Endothelial cell of umbilical vein (primary cell): ENCODE results near the gene NEIL3. TPM values are rescaled to one million over a fixed set of nuclear protein-coding genes. Genes with fewer than 3 reads are reported as not detected.

Experiments used
- BruUV-seq: library from RNA; stranded (reverse); fragments of 400-500 nt; replicated peaks from 2 replicates; lab custom pipeline; 2021; lab: Mats Ljungman, UMichigan
- CTCF ChIA-PET: fragments of 300-600, 350-600 bp; sonication (Branson Sonifier 250); formaldehyde crosslinking; loops from one replicate; lab custom pipeline; 2021; ENCODE audit warnings: antibody characterized with exemption, inconsistent platforms; lab: Charles Lee
- POLR2A ChIA-PET: fragments of 300-600, 350-600 bp; sonication (Branson Sonifier 250); formaldehyde crosslinking; loops from one replicate; lab custom pipeline; 2021; ENCODE audit warnings: antibody characterized with exemption, inconsistent platforms; lab: Charles Lee
- DNase-seq: peaks from one replicate; pipeline ENCODE4 v3.0.0-alpha.2; 2011; ENCODE audit warnings: low read depth, low spot score
- FAIRE-seq: peaks from 2 replicates; lab custom pipeline; 2011; peaks lifted over from hg19 to GRCh38; lab: Jason Lieb, UNC
- H2AFZ ChIP-seq: 2 replicates; pipeline ENCODE4 v1.6.0; 2012; ENCODE audit warnings: low read depth, low read length, control low read depth, inconsistent platforms
- H3K27ac ChIP-seq: 2 replicates; pipeline ENCODE4 v1.5.1; 2011; ENCODE audit warnings: low read depth, mild to moderate bottlenecking, control low read depth, low read length, moderate library complexity; ENCODE audit not compliant: insufficient read depth
- H3K27me3 ChIP-seq, 2 experiments: 2 replicates each; pipeline versions ENCODE4 v1.6.0 to v1.6.1; 2011; ENCODE audit warnings: low read length in 2 of 2, mixed read lengths in 1 of 2; ENCODE audit not compliant: control insufficient read depth in 2 of 2, insufficient read depth in 2 of 2
- H3K36me3 ChIP-seq, 2 experiments: 2 replicates in 1 of 2; 3 replicates in 1 of 2; pipeline ENCODE4 v1.5.1; 2011; ENCODE audit warnings: low read length in 2 of 2, mild to moderate bottlenecking in 1 of 2, moderate library complexity in 1 of 2; ENCODE audit not compliant: control insufficient read depth in 2 of 2, insufficient read depth in 2 of 2; ENCODE audit errors: extremely low read depth in 1 of 2
- H3K4me1 ChIP-seq: 3 replicates; pipeline ENCODE4 v1.5.1; 2011; ENCODE audit warnings: mild to moderate bottlenecking, low read length; ENCODE audit not compliant: control insufficient read depth, insufficient read depth; ENCODE audit errors: extremely low read depth
- H3K4me2 ChIP-seq: 2 replicates; pipeline ENCODE4 v1.6.1; 2011; ENCODE audit warnings: low read length, control low read depth, mixed read lengths; ENCODE audit not compliant: insufficient read depth
- H3K4me3 ChIP-seq, 3 experiments: fragments of 200-600 bp in 1 of 3; sonication (generic), shearing (Covaris generic) in 1 of 3; replicated peaks in 1 of 3; 2 replicates each; pipeline ENCODE4 v1.5.1; 2011 to 2016; ENCODE audit warnings: control low read depth in 3 of 3, low read length in 3 of 3, mild to moderate bottlenecking in 2 of 3, inconsistent platforms in 1 of 3, low read depth in 1 of 3, moderate library complexity in 1 of 3; ENCODE audit not compliant: insufficient read depth in 1 of 3
- H3K79me2 ChIP-seq: 2 replicates; pipeline ENCODE4 v1.6.0; 2012; ENCODE audit warnings: low read length, inconsistent platforms; ENCODE audit not compliant: control insufficient read depth, insufficient read depth
- H3K9ac ChIP-seq: replicated peaks from 2 replicates; pipeline ENCODE3; 2011; ENCODE audit warnings: low read length, control low read depth; ENCODE audit not compliant: insufficient read depth; ENCODE audit errors: extremely low read depth
- H3K9me1 ChIP-seq: replicated peaks from 3 replicates; pipeline ENCODE4 v1.6.0; 2011; ENCODE audit warnings: mild to moderate bottlenecking, low read length; ENCODE audit not compliant: control insufficient read depth, insufficient read depth; ENCODE audit errors: extremely low read depth
- H3K9me3 ChIP-seq: replicated peaks from 2 replicates; pipeline ENCODE4 v1.5.1; 2012; ENCODE audit warnings: low read length, inconsistent platforms; ENCODE audit not compliant: control insufficient read depth, insufficient read depth
- H4K20me1 ChIP-seq: replicated peaks from 2 replicates; pipeline ENCODE3; 2011; ENCODE audit warnings: mild to moderate bottlenecking, low read length; ENCODE audit not compliant: control insufficient read depth, insufficient read depth; ENCODE audit errors: extremely low read depth
- EZH2 ChIP-seq: IDR thresholded peaks from 2 replicates; pipeline ENCODE4 v1.6.1; 2012; ENCODE audit warnings: borderline replicate concordance, low read depth, mild to moderate bottlenecking, moderate library complexity, low read length, inconsistent platforms; ENCODE audit not compliant: severe bottlenecking
- FOS ChIP-seq: IDR thresholded peaks from 2 replicates; pipeline ENCODE4 v1.6.1; 2011; ENCODE audit warnings: mild to moderate bottlenecking, low read length, moderate library complexity, borderline replicate concordance; ENCODE audit not compliant: insufficient read depth
- GATA2 ChIP-seq: IDR thresholded peaks from 2 replicates; pipeline ENCODE4 v1.7.0; 2011; ENCODE audit warnings: low read depth, mild to moderate bottlenecking, moderate library complexity, mixed read lengths, low read length; ENCODE audit not compliant: insufficient read length, insufficient read depth
- JUN ChIP-seq: IDR thresholded peaks from 2 replicates; pipeline ENCODE4 v1.6.1; 2011; ENCODE audit warnings: borderline replicate concordance, low read depth; ENCODE audit not compliant: insufficient read length, insufficient read depth
- MYC ChIP-seq: IDR thresholded peaks from one replicate; pipeline ENCODE4 v1.6.1; 2011; ENCODE audit warnings: mild to moderate bottlenecking, low read depth, low read length
- POLR2A ChIP-seq: IDR thresholded peaks from 2 replicates; pipeline ENCODE4 v1.6.1; 2012; ENCODE audit warnings: low read depth, mild to moderate bottlenecking, control low read depth, low read length
- POLR2AphosphoS5 ChIP-seq: IDR thresholded peaks from 2 replicates; pipeline ENCODE4 v1.6.1; 2012; ENCODE audit warnings: low read depth, mild to moderate bottlenecking, control low read depth, low read length, moderate library complexity; ENCODE audit not compliant: insufficient read depth
- dilution Hi-C: fragments of 300-500 bp; cut with MboI; formaldehyde crosslinking; loops from one replicate; pipeline ENCODE4 v1.15.0; 2019; ENCODE audit warnings: low sequenced_read_pairs; ENCODE audit not compliant: extremely low pct_ligation_motif_present
- intact Hi-C: fragments of 100-400 bp; cut with micrococcal nuclease; formaldehyde crosslinking; loops from one replicate; pipeline ENCODE4 v1.10.0; 2022
- polyA plus RNA-seq, 4 experiments: library from polyadenylated mRNA; depleted of rRNA in 3 of 4; stranded (reverse) in 3 of 4; unstranded in 1 of 4; fragments of >200 nt; gene quantifications; 2 replicates each; pipeline versions ENCODE4 v1.2.1 to v1.2.3, GENCODE V29; 2011 to 2012; ENCODE audit warnings: missing spikeins in 1 of 4
- total RNA-seq: library from RNA; stranded (reverse); gene quantifications from 2 replicates; pipeline ENCODE4 v1.2.3, GENCODE V29; 2021
- TF ChIP-seq, protein P1 (sequence below), 2 donors: IDR thresholded peaks; 1 replicate in 1 of 2; 2 replicates in 1 of 2; pipeline ENCODE4 v1.5.1; 2011; ENCODE audit warnings: low read length in 2 of 2, mild to moderate bottlenecking in 2 of 2, moderate library complexity in 2 of 2, control low read depth in 1 of 2, inconsistent platforms in 1 of 2, low read depth in 1 of 2; ENCODE audit not compliant: insufficient read depth in 1 of 2; ENCODE audit errors: extremely low read depth in 1 of 2
- TF ChIP-seq, protein P2 (sequence below): IDR thresholded peaks from 2 replicates; pipeline ENCODE4 v1.6.1; 2011; ENCODE audit not compliant: insufficient read depth, insufficient read length

NEIL3 gene
- total and polyA plus RNA-seq, 2 donors (not counting 3 experiments of a cell fraction or from before 2014, with no cell fraction given) = 3.7 to 6.9 TPM

DNA sequence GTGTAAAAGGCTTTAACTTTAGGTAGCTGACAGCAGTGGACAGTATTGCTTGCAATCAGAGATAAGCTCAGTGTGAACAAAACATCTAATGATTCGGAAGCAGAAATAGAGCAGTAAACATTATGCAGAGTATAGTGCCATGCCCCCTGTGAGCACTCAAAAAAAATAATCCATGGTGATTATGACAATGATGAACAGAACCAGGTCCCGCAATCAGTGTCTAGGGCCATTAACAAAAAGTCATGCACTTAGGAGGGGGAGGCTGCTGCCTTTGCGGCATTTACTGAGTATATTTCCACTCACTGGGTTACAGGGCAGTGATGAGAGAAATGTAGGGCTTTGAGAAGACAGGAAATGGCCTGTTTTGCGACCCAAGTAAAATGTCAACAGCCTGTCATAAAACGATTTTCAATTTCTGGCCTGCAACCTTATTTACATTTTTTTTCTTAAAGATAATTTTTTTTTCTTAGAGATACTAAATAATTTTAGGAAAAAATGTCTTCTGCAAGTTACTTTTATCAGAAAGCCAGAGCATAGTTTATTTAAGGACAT, 27.3 kb upstream of the NEIL3 start:
- no peaks in the 10 kb centered on the region for H3K79me2 ChIP-seq
- H4K20me1 ChIP-seq = no peaks in the 10 kb centered on the region
- no peak overlapping the region for H3K9ac ChIP-seq
- ChIA-PET CTCF (no interaction called here), POLR2A (no interaction called here)
- no peaks in the 10 kb centered on the region for H3K4me1 ChIP-seq
- no peak for DNase-seq
- H3K36me3 ChIP-seq = no peaks in the 10 kb centered on the region
- no TSS peak for BruUV-seq
- no peak overlapping the region for H3K4me3 ChIP-seq
- H3K9me3 ChIP-seq = no peaks in the 10 kb centered on the region
- H2AFZ ChIP-seq = no peak overlapping the region
- no peak overlapping the region for H3K27ac ChIP-seq
- dilution Hi-C loops = no loop called here
- FAIRE-seq = no peak
- TF ChIP-seq MYC (no peak), POLR2AphosphoS5 (no peak), JUN (no peak), POLR2A (no peak), FOS (no peak), EZH2 (no peak), GATA2 (no peak)
- TF ChIP-seq, protein P1, sequence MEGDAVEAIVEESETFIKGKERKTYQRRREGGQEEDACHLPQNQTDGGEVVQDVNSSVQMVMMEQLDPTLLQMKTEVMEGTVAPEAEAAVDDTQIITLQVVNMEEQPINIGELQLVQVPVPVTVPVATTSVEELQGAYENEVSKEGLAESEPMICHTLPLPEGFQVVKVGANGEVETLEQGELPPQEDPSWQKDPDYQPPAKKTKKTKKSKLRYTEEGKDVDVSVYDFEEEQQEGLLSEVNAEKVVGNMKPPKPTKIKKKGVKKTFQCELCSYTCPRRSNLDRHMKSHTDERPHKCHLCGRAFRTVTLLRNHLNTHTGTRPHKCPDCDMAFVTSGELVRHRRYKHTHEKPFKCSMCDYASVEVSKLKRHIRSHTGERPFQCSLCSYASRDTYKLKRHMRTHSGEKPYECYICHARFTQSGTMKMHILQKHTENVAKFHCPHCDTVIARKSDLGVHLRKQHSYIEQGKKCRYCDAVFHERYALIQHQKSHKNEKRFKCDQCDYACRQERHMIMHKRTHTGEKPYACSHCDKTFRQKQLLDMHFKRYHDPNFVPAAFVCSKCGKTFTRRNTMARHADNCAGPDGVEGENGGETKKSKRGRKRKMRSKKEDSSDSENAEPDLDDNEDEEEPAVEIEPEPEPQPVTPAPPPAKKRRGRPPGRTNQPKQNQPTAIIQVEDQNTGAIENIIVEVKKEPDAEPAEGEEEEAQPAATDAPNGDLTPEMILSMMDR (IDR thresholded peaks at IDR 0.05; ENCODE audit: extremely low read depth in 1 of 2, insufficient read depth in 1 of 2, low read depth in 1 of 2, low read length in 2 of 2) = no peak
- TF ChIP-seq, protein P2, sequence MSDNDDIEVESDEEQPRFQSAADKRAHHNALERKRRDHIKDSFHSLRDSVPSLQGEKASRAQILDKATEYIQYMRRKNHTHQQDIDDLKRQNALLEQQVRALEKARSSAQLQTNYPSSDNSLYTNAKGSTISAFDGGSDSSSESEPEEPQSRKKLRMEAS = no peak
- no peaks in the 10 kb centered on the region for H3K9me1 ChIP-seq
- H3K27me3 ChIP-seq = no peaks in the 10 kb centered on the region
- intact Hi-C loops = no loop called here
- no peak overlapping the region for H3K4me2 ChIP-seq
